H1 (cell line): ENCODE results near the gene MXRA8. TPM values are rescaled to one million over a fixed set of nuclear protein-coding genes. Genes with fewer than 3 reads are reported as not detected.
A peak's percentile ranks its signal among the peaks of the same experiment; 100 is the strongest.

Source experiments
- CTCF ChIA-PET: fragments of 300-600 bp; sonication (Branson Sonifier 250); formaldehyde crosslinking; loops from one replicate; lab custom pipeline; 2021; ENCODE audit not compliant: partially characterized antibody; lab: Charles Lee
- POLR2A ChIA-PET: fragments of 300-600 bp; sonication (Branson Sonifier 250); formaldehyde crosslinking; loops from one replicate; lab custom pipeline; 2021; ENCODE audit warnings: inconsistent platforms; ENCODE audit not compliant: partially characterized antibody; lab: Charles Lee
- DNase-seq, 2 experiments: peaks; one replicate each; pipeline versions ENCODE4 v3.0.0 to v3.0.0-alpha.2; 2010 to 2022; ENCODE audit warnings: low spot score in 2 of 2, low read depth in 1 of 2, mixed read lengths in 1 of 2
- FAIRE-seq: peaks from 2 replicates; lab custom pipeline; 2011; peaks lifted over from hg19 to GRCh38; lab: Jason Lieb, UNC
- H2AFZ ChIP-seq: 2 replicates; pipeline ENCODE4 v1.8.1; 2012; ENCODE audit warnings: low read length, inconsistent platforms
- H2AK5ac ChIP-seq: 2 replicates; pipeline ENCODE4 v1.6.1; 2013; ENCODE audit warnings: low read depth, low read length
- H2BK120ac ChIP-seq: replicated peaks from 2 replicates; pipeline ENCODE3; 2013; ENCODE audit warnings: low read depth, low read length, inconsistent platforms
- H2BK12ac ChIP-seq: 2 replicates; pipeline ENCODE4 v1.6.1; 2013; ENCODE audit warnings: low read depth, low read length
- H2BK15ac ChIP-seq: 2 replicates; pipeline ENCODE4 v1.6.1; 2013; ENCODE audit warnings: low read length
- H2BK20ac ChIP-seq: 2 replicates; pipeline ENCODE4 v1.6.1; 2013; ENCODE audit warnings: low read length
- H2BK5ac ChIP-seq: 2 replicates; pipeline ENCODE4 v1.6.1; 2013; ENCODE audit warnings: low read depth, low read length
- H3K14ac ChIP-seq: 2 replicates; pipeline ENCODE4 v1.6.1; 2013; ENCODE audit warnings: inconsistent platforms; ENCODE audit not compliant: insufficient read length
- H3K18ac ChIP-seq: 2 replicates; pipeline ENCODE4 v1.6.1; 2013; ENCODE audit warnings: low read length; ENCODE audit errors: extremely low read depth
- H3K23ac ChIP-seq: 2 replicates; pipeline ENCODE4 v1.6.1; 2013; ENCODE audit warnings: inconsistent platforms; ENCODE audit not compliant: insufficient read length
- H3K23me2 ChIP-seq: 2 replicates; pipeline ENCODE4 v1.6.1; 2013; ENCODE audit warnings: low read depth, low read length
- H3K27ac ChIP-seq: 2 replicates; pipeline ENCODE4 v1.6.1; 2011; ENCODE audit warnings: low read depth, low read length, inconsistent platforms
- H3K27me3 ChIP-seq, 4 experiments: replicated peaks in 1 of 4; 1 replicate in 1 of 4; 2 replicates in 3 of 4; pipeline versions ENCODE4 v1.6.1 to v1.8.1; 2011 to 2013; ENCODE audit warnings: low read length in 3 of 4, mild to moderate bottlenecking in 3 of 4, inconsistent platforms in 2 of 4, mixed read lengths in 2 of 4, moderate library complexity in 1 of 4; ENCODE audit not compliant: control insufficient read depth in 3 of 4, insufficient read depth in 3 of 4; ENCODE audit errors: extremely low read depth in 1 of 4
- H3K36me3 ChIP-seq, 4 experiments: 2 replicates each; pipeline versions ENCODE4 v1.6.1 to v1.8.1; 2011 to 2013; ENCODE audit warnings: mild to moderate bottlenecking in 4 of 4, low read length in 3 of 4, moderate library complexity in 2 of 4, control low read depth in 1 of 4, inconsistent platforms in 1 of 4; ENCODE audit not compliant: insufficient read depth in 4 of 4, control insufficient read depth in 2 of 4
- H3K4ac ChIP-seq: replicated peaks from 2 replicates; pipeline ENCODE3; 2013; ENCODE audit warnings: low read length, low read depth, mixed read lengths, inconsistent platforms; ENCODE audit not compliant: insufficient read length
- H3K4me1 ChIP-seq, 4 experiments: replicated peaks in 1 of 4; 1 replicate in 1 of 4; 2 replicates in 3 of 4; pipeline versions ENCODE4 v1.6.1 to v1.8.1; 2011 to 2013; ENCODE audit warnings: low read length in 3 of 4, inconsistent platforms in 2 of 4, mixed read lengths in 1 of 4; ENCODE audit not compliant: insufficient read depth in 4 of 4, control insufficient read depth in 3 of 4
- H3K4me2 ChIP-seq, 2 experiments: 2 replicates each; pipeline versions ENCODE4 v1.6.1 to v1.8.1; 2011 to 2013; ENCODE audit warnings: low read depth in 2 of 2, low read length in 2 of 2, control low read depth in 1 of 2, inconsistent platforms in 1 of 2, mild to moderate bottlenecking in 1 of 2; ENCODE audit not compliant: insufficient read depth in 1 of 2
- H3K4me3 ChIP-seq, 4 experiments: fragments of 200-600, 300-600 bp in 1 of 4; sonication (generic), shearing (Covaris generic), sonication (Bioruptor Twin) in 1 of 4; 2 replicates each; pipeline versions ENCODE4 v1.5.1 to v1.8.1; 2011 to 2016; ENCODE audit warnings: low read length in 4 of 4, low read depth in 3 of 4, control low read depth in 2 of 4, inconsistent platforms in 2 of 4, mild to moderate bottlenecking in 2 of 4, mixed read lengths in 1 of 4, moderate library complexity in 1 of 4; ENCODE audit not compliant: insufficient read depth in 2 of 4; ENCODE audit errors: extremely low read depth in 1 of 4
- H3K56ac ChIP-seq: replicated peaks from 2 replicates; pipeline ENCODE3; 2013; ENCODE audit warnings: low read depth, mild to moderate bottlenecking, mixed read lengths, low read length, inconsistent platforms; ENCODE audit not compliant: insufficient read length
- H3K79me1 ChIP-seq: 2 replicates; pipeline ENCODE4 v1.6.1; 2013; ENCODE audit warnings: low read depth, low read length, control low read depth
- H3K79me2 ChIP-seq, 2 experiments: 2 replicates each; pipeline versions ENCODE4 v1.6.1 to v1.8.1; 2012 to 2013; ENCODE audit warnings: low read length in 2 of 2, mild to moderate bottlenecking in 2 of 2, inconsistent platforms in 1 of 2; ENCODE audit not compliant: insufficient read depth in 2 of 2, control insufficient read depth in 1 of 2
- H3K9ac ChIP-seq, 4 experiments: replicated peaks in 1 of 4; 1 replicate in 1 of 4; 2 replicates in 3 of 4; pipeline versions ENCODE4 v1.6.1 to v1.8.1; 2011 to 2013; ENCODE audit warnings: low read depth in 3 of 4, low read length in 3 of 4, control low read depth in 2 of 4, mild to moderate bottlenecking in 2 of 4, moderate library complexity in 2 of 4, inconsistent platforms in 1 of 4; ENCODE audit errors: extremely low read depth in 1 of 4
- H3K9me3 ChIP-seq, 2 experiments: 2 replicates each; pipeline versions ENCODE4 v1.6.1 to v1.8.1; 2012 to 2013; ENCODE audit warnings: mild to moderate bottlenecking in 2 of 2, moderate library complexity in 2 of 2, control low read depth in 1 of 2, inconsistent platforms in 1 of 2, low read depth in 1 of 2, low read length in 1 of 2, mixed read lengths in 1 of 2; ENCODE audit not compliant: insufficient read depth in 2 of 2
- H4K20me1 ChIP-seq, 2 experiments: replicated peaks in 1 of 2; 2 replicates each; pipeline versions ENCODE3 to v1.8.1; 2011 to 2013; ENCODE audit warnings: inconsistent platforms in 2 of 2, low read length in 2 of 2, mild to moderate bottlenecking in 1 of 2; ENCODE audit not compliant: insufficient read depth in 2 of 2, control insufficient read depth in 1 of 2
- H4K5ac ChIP-seq: 2 replicates; pipeline ENCODE4 v1.6.1; 2013; ENCODE audit warnings: low read length, low read depth, mixed read lengths, inconsistent platforms; ENCODE audit not compliant: insufficient read length
- H4K8ac ChIP-seq: 2 replicates; pipeline ENCODE4 v1.8.0; 2013; ENCODE audit warnings: mild to moderate bottlenecking, moderate library complexity, low read length, inconsistent platforms; ENCODE audit not compliant: insufficient read depth; ENCODE audit errors: extremely low read depth
- H4K91ac ChIP-seq: replicated peaks from 2 replicates; pipeline ENCODE3; 2013; ENCODE audit warnings: low read length, mixed read lengths, inconsistent platforms; ENCODE audit not compliant: insufficient read length
- BCL11A ChIP-seq, 2 experiments: IDR thresholded peaks; one replicate each; pipeline ENCODE4 v1.6.1; 2011; ENCODE audit warnings: low read depth in 2 of 2, low read length in 2 of 2, mild to moderate bottlenecking in 2 of 2
- CEBPB ChIP-seq: IDR thresholded peaks from 2 replicates; pipeline ENCODE4 v1.6.1; 2012; ENCODE audit warnings: low read depth, low read length
- HDAC2 ChIP-seq, 2 experiments: fragments of 300-600 bp in 1 of 2; sonication (generic) in 1 of 2; IDR thresholded peaks; 2 replicates each; pipeline ENCODE4 v1.6.1; 2011 to 2012; ENCODE audit warnings: low read depth in 2 of 2, low read length in 2 of 2, mild to moderate bottlenecking in 2 of 2, moderate library complexity in 2 of 2, borderline replicate concordance in 1 of 2, inconsistent platforms in 1 of 2
- POLR2A ChIP-seq, 2 experiments: IDR thresholded peaks; 1 replicate in 1 of 2; 2 replicates in 1 of 2; pipeline ENCODE4 v1.6.1; 2011; ENCODE audit warnings: low read depth in 2 of 2, low read length in 2 of 2, mild to moderate bottlenecking in 2 of 2; ENCODE audit errors: control extremely low read depth in 1 of 2
- SRF ChIP-seq: IDR thresholded peaks from 2 replicates; pipeline ENCODE4 v1.6.1; 2011; ENCODE audit warnings: mild to moderate bottlenecking, low read depth, low read length, moderate library complexity
- TAF1 ChIP-seq: IDR thresholded peaks from 2 replicates; pipeline ENCODE4 v1.6.1; 2011; ENCODE audit warnings: mild to moderate bottlenecking, low read depth, low read length
- WGBS, 2 experiments: shearing (Covaris generic) in 1 of 2; methylation state at CpG; one replicate each; pipeline versions ENCODE4 v1.1.6 to v1.1.7; 2013 to 2015; ENCODE audit warnings: low lambda C conversion rate in 2 of 2, mixed read lengths in 2 of 2, inconsistent platforms in 1 of 2, low coverage in 1 of 2, missing lambda C conversion rate in 1 of 2; ENCODE audit not compliant: insufficient replicate concordance in 2 of 2, insufficient coverage in 1 of 2, insufficient read length in 1 of 2; ENCODE audit errors: extremely low coverage in 1 of 2, missing lambda C conversion rate in 1 of 2; 5-methylcytosine and 5-hydroxymethylcytosine counted together
- polyA plus RNA-seq, 7 experiments: library from polyadenylated mRNA; depleted of rRNA in 3 of 7; stranded (reverse) in 5 of 7; unstranded in 2 of 7; fragments of >200 nt in 5 of 7; fragments of 200-250 nt in 2 of 7; gene quantifications; 1 replicate in 5 of 7; 2 replicates in 1 of 7; 4 replicates in 1 of 7; pipeline versions ENCODE4 v1.2.1 to v1.2.3, GENCODE V29; 2011 to 2013; ENCODE audit warnings: missing spikeins in 2 of 7, mixed read lengths in 2 of 7
- total RNA-seq: library from RNA; stranded (reverse); fragmentation: NEBNext Ultra II Directional; extraction: Animal tissue kit (Norgen Biotek cat#: 25700); gene quantifications from 2 replicates; pipeline ENCODE4 v1.2.1, GENCODE V29; 2021

Gene MXRA8
- total and polyA plus RNA-seq, 2 of the 8 experiments (the other 6 are each of a cell fraction or from before 2014, with no cell fraction given), result 10.5 to 17.2 TPM

DNA sequence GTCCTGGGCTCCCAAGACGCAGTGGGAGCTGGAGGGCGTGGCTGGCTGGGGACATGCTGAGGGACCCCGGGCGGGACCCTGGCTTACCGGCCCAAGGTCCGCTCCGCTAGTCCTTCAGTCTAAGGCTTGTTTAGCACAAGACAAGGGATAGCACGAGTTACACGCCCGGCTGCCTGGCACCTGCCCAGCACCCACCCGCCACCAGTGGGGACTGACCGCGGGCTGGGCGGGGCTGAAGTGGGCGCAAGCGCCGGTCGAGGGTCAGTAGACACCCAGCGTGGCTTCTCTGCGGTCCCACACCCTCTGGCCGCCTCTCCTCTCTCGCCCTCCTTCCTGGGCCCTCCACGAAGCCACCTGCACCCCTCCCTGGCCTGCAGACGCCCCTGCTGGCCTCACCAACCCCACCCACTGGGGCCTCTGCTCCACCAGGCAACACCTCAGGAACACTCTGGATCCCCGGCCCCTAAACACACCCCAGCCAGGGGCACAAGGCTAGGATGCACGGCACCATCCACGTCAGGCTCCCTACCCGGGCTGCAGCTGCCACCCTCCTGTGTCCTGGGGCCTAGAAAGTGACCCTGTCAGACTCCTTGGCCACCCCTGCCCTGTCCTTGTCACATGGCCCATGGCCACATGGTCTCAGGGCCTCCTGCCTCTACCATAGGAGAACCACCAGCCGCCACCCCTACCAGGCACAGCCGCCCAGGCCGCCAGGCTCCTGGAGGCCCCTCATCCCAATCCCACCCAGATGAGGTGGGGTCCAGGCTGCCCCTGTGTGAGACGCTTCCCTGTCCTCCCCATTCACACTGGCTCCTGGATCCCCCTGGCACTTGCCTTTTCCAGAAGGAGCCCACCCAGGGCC is 21.2 kb downstream of the MXRA8 start:
- Histone ChIP-seq H4K5ac (no peak overlapping the region), H4K8ac (peak overlapping the region; percentile 25; the same call in 1 of the 2 replicates), H3K4ac (no peak overlapping the region), H2BK15ac (no peak overlapping the region), H3K4me1 (no peaks in the 10 kb centered on the region; a peak in 1 of 7 replicates), H3K9me3 (peaks cover 0 to 5% of the 10 kb centered on the region in 2 experiments; a peak in 1 of 4 replicates), H3K23me2 (no peaks in the 10 kb centered on the region; the same call in 1 of the 2 replicates), H3K36me3 (peaks cover 2 to 44% (median 15%) of the 10 kb centered on the region in 4 experiments; a peak in 7 of 8 replicates), H2BK5ac (no peak overlapping the region), H3K18ac (no peak overlapping the region), H2AK5ac (no peak overlapping the region), H3K56ac (no peak overlapping the region), H3K27ac (no peak overlapping the region), H3K4me2 (no peak overlapping the region), H2BK20ac (no peak overlapping the region), H3K27me3 (no peaks in the 10 kb centered on the region; a peak in 1 of 7 replicates), H2BK120ac (no peak overlapping the region), H3K4me3 (no peak overlapping the region), H2AFZ (no peak overlapping the region), H4K91ac (no peak overlapping the region), H3K14ac (no peak overlapping the region), H2BK12ac (no peak overlapping the region), H4K20me1 (peaks cover 14 to 35% of the 10 kb centered on the region in 2 experiments), H3K79me1 (peaks cover 12% of the 10 kb centered on the region), H3K79me2 (no peaks in the 10 kb centered on the region), H3K23ac (no peak overlapping the region), H3K9ac (no peak overlapping the region)
- WGBS, 2 experiments, result 96% methylated on average over 22 of the region's 32 CpGs; no CpG with 5 or more reads in 1 of the 2 experiments
- DNase-seq, result no peak
- POLR2A ChIA-PET, result interaction anchor here (0.6 to 9.0 kb wide), 6 partner anchors 11 to 73 kb away, joined by 3 to 134 read pairs (median 4); no protein-coding TSS in a partner anchor
- CTCF ChIA-PET, result interaction anchor here (0.6 to 3.2 kb wide), 8 partner anchors 9 to 65 kb away, joined by 3 to 13 read pairs (median 3); partner anchors contain the start of gene DVL1
- TF ChIP-seq TAF1 (0 out of 2 replicates have a peak, but pooled peaks have one; percentile 10), BCL11A (IDR thresholded peaks at IDR 0.05; ENCODE audit: low read depth in 2 of 2, low read length in 2 of 2) (no peak), CEBPB (no peak), POLR2A (IDR thresholded peaks at IDR 0.05; ENCODE audit: control extremely low read depth in 1 of 2, low read depth in 2 of 2, low read length in 2 of 2) (no peak), HDAC2 (IDR thresholded peaks at IDR 0.05; ENCODE audit: borderline replicate concordance in 1 of 2, low read depth in 2 of 2, low read length in 2 of 2) (no peak), SRF (no peak)
- no peak for FAIRE-seq
